Upper lobe of left lung (tissue), 4 donors: ENCODE results near the gene PARP12.

Source experiments
- CTCF ChIP-seq, 6 experiments: fragments of 450-650 bp in 4 of 6; fragments of 200-600 bp in 2 of 6; sonication (generic) in 2 of 6; IDR thresholded peaks; one replicate each; pipeline ENCODE4 v1.5.1; 2016 to 2019; ENCODE audit warnings: antibody characterized with exemption in 6 of 6
- EP300 ChIP-seq, 4 donors: sonication (generic); formaldehyde crosslinking; IDR thresholded peaks; one replicate each; pipeline ENCODE4 v1.5.1; 2017; ENCODE audit warnings: antibody characterized with exemption in 4 of 4, control low read depth in 2 of 4
- POLR2A ChIP-seq, 4 donors: fragments of 450-650 bp; IDR thresholded peaks; one replicate each; pipeline ENCODE4 v1.5.1; 2016 to 2017; ENCODE audit warnings: antibody characterized with exemption in 4 of 4, mild to moderate bottlenecking in 2 of 4
- POLR2AphosphoS5 ChIP-seq, 2 donors: sonication (generic); formaldehyde crosslinking; IDR thresholded peaks; one replicate each; pipeline ENCODE4 v1.5.1; 2017; ENCODE audit warnings: antibody characterized with exemption in 2 of 2

DNA sequence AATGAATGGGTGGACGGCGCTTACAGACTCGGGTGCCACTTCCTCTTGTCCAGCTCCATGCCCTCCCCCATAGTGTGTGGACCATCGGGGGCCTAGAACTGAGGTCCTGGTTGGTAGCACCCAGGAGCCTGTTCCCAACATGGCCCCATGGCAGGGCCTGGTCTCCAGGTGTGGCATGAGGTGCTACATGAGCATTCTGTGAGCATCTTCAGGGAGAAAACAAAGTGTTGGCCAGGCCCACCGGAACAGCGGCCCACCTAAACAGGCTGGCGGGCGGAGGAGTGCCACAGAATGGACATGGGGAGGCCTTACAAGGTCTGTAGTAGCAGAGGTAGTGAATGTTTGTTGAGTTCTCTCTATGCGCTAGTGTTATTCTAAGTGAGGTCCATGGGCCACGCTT is 76.9 kb downstream of the PARP12 start:
- TF ChIP-seq CTCF (IDR thresholded peaks at IDR 0.05): no peak
- TF ChIP-seq POLR2A (IDR thresholded peaks at IDR 0.05): no peak
- TF ChIP-seq POLR2AphosphoS5 (IDR thresholded peaks at IDR 0.05): no peak
- no peak for TF ChIP-seq EP300 (IDR thresholded peaks at IDR 0.05)
